ENCODE results near the gene ZNF687.

Gene ZNF687

GRCh38 chr1:151340870-151341754 is 59.0 kb downstream of the ZNF687 start:
- Histone ChIP-seq H3K27ac (ENCODE audit: low read depth, low read length) (peak overlapping the region; percentile 65), H3K9ac (ENCODE audit: low read depth, low read length) (no peak overlapping the region), H3K4me1 (ENCODE audit: control insufficient read depth, insufficient read depth, low read length) (peaks cover 8% of the 10 kb centered on the region), H3K9me3 (ENCODE audit: control insufficient read depth, insufficient read depth, low read length) (no peaks in the 10 kb centered on the region), H3K36me3 (ENCODE audit: control insufficient read depth, insufficient read depth, low read length) (peaks cover 47% of the 10 kb centered on the region), H3K4me3 (ENCODE audit: low read depth, low read length) (no peak overlapping the region), H3K27me3 (ENCODE audit: control insufficient read depth, insufficient read depth, low read length) (no peaks in the 10 kb centered on the region)
